GM12891 (cell line): ENCODE measurements around the gene PNLIPRP1. TPM values are rescaled to one million over a fixed set of nuclear protein-coding genes. Genes with fewer than 3 reads are reported as not detected.

ENCODE experiments used
- DNase-seq: peaks from one replicate; pipeline ENCODE4 v3.0.0; 2011; ENCODE audit warnings: low spot score; ENCODE audit not compliant: insufficient read length
- FAIRE-seq: peaks from 2 replicates; lab custom pipeline; 2011; peaks lifted over from hg19 to GRCh38; lab: Jason Lieb, UNC
- PAX5 ChIP-seq: IDR thresholded peaks from 2 replicates; pipeline ENCODE4 v1.6.1; 2011; ENCODE audit warnings: low read length, moderate library complexity, mild to moderate bottlenecking; ENCODE audit not compliant: insufficient read depth, severe bottlenecking
- POLR2A ChIP-seq: IDR thresholded peaks from 2 replicates; pipeline ENCODE4 v1.6.1; 2011; ENCODE audit warnings: low read depth, low read length, control low read depth
- POLR2AphosphoS5 ChIP-seq: IDR thresholded peaks from 2 replicates; pipeline ENCODE4 v1.6.1; 2011; ENCODE audit warnings: low read depth, low read length, control low read depth
- POU2F2 ChIP-seq: IDR thresholded peaks from 2 replicates; pipeline ENCODE4 v1.6.1; 2011; ENCODE audit warnings: low read depth, mild to moderate bottlenecking, control low read depth, low read length, moderate library complexity
- SPI1 ChIP-seq: IDR thresholded peaks from 2 replicates; pipeline ENCODE4 v1.6.1; 2011; ENCODE audit warnings: low read depth, low read length, control low read depth
- TAF1 ChIP-seq: IDR thresholded peaks from 2 replicates; pipeline ENCODE4 v1.6.1; 2011; ENCODE audit warnings: low read depth, low read length, control low read depth
- polyA plus RNA-seq: library from polyadenylated mRNA; unstranded; fragments of >200 nt; gene quantifications from one replicate; pipeline ENCODE4 v1.2.1, GENCODE V29; 2012; ENCODE audit warnings: low read depth, missing spikeins, inconsistent platforms; ENCODE audit not compliant: missing spikeins

PNLIPRP1 gene
- not detected for polyA plus RNA-seq

- no peak for TF ChIP-seq POU2F2
- no peak for TF ChIP-seq TAF1
- TF ChIP-seq POLR2AphosphoS5, result no peak
- no peak for TF ChIP-seq SPI1
- no peak for TF ChIP-seq POLR2A
- no peak for TF ChIP-seq PAX5
- DNase-seq (no peak), FAIRE-seq (no peak)
These were observed at the start of gene PNLIPRP1 for GRCh38 chr10:116590590-116591444. Gene PNLIPRP1 (plus strand): TSS chr10:116590959. CDS start chr10:116591130, 171 bp downstream.

DNA sequence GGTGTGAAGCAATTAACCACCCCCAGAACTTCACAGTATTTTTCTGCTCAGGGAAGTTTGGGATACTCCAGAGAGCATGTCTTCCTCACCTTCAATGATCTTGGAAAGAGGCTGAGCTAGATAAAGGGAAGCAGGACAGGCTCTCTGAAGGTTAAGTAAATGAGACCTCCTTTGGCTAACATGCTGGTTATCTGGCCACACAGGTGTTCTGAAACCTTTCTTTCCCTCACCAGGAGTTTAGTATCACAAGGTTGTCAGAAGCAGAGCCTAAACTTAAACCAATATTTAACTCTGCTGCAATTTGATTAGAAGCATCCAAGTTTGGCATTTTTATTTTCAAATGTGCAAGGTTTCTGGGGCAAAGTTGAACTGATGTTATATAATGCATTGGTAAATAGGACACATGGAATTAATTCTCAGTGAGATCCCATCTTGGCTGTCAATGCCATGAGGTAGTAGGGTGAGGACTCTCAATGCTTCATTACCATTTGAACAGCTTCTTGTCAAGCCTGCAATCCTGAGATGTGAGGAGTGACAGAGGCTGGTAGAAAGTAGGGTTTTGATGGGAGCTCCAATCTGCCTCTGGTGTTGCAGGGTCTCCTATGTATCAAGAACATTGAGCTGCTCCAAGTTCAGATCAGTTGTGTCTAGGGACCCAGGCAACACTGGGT lies 48.6 kb upstream of the PNLIPRP1 start:
- FAIRE-seq (no peak), DNase-seq (no peak)
- no peak for TF ChIP-seq POU2F2
- no peak for TF ChIP-seq PAX5
- no peak for TF ChIP-seq POLR2A
- no peak for TF ChIP-seq TAF1
- TF ChIP-seq POLR2AphosphoS5, result no peak
- TF ChIP-seq SPI1, result no peak

DNA sequence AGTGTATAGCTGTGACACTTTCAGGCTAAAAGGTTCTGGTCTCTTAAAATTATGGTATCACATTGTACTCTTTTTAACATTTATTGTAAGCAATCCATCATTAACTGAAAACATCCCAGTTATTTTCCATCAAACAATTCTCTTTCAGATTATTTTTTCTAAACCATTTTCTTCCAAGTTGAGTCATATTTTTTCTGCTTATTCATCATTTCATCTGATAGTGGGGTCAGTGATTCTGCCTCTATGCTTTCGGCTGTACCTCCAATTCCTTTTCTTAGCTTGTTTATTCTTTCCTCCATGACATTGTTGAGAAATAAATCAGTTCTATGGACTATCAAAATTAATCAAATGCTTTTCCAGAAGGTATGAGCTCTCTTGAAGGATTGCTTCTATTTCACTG lies 45.6 kb upstream of the PNLIPRP1 start:
- DNase-seq (no peak), FAIRE-seq (no peak)
- TF ChIP-seq PAX5, result no peak
- TF ChIP-seq POU2F2, result no peak
- TF ChIP-seq SPI1, result no peak
- no peak for TF ChIP-seq POLR2AphosphoS5
- TF ChIP-seq POLR2A, result no peak
- TF ChIP-seq TAF1, result no peak

GRCh38 chr10:116545756-116546155 lies 45.0 kb upstream of the PNLIPRP1 start, which contains the start of gene PNLIP:
Gene PNLIP (plus strand): TSS chr10:116545931. CDS start chr10:116546093, 162 bp downstream.
- DNase-seq, result no peak
- TF ChIP-seq POLR2AphosphoS5 (no peak), TAF1 (no peak), SPI1 (no peak), POLR2A (no peak), PAX5 (no peak), POU2F2 (no peak)
- FAIRE-seq, result no peak

GRCh38 chr10:116548301-116548700 lies 42.5 kb upstream of the PNLIPRP1 start:
- FAIRE-seq (no peak), DNase-seq (no peak)
- TF ChIP-seq POLR2AphosphoS5, result no peak
- TF ChIP-seq POLR2A, result no peak
- TF ChIP-seq POU2F2, result no peak
- no peak for TF ChIP-seq TAF1
- TF ChIP-seq SPI1, result no peak

- no peak for TF ChIP-seq SPI1
- TF ChIP-seq POLR2AphosphoS5, result no peak
- TF ChIP-seq POU2F2, result no peak
- TF ChIP-seq POLR2A, result no peak
- no peak for TF ChIP-seq TAF1
- TF ChIP-seq PAX5, result no peak
- FAIRE-seq (no peak), DNase-seq (no peak)
These were observed 37.3 kb upstream of the PNLIPRP1 start for GRCh38 chr10:116553378-116553980.

- FAIRE-seq (no peak), DNase-seq (no peak)
- no peak for TF ChIP-seq POLR2A
- TF ChIP-seq TAF1, result no peak
- no peak for TF ChIP-seq POLR2AphosphoS5
- no peak for TF ChIP-seq SPI1
- TF ChIP-seq POU2F2, result no peak
- TF ChIP-seq PAX5, result no peak
These were observed 36.1 kb upstream of the PNLIPRP1 start for GRCh38 chr10:116554628-116555027.

DNA sequence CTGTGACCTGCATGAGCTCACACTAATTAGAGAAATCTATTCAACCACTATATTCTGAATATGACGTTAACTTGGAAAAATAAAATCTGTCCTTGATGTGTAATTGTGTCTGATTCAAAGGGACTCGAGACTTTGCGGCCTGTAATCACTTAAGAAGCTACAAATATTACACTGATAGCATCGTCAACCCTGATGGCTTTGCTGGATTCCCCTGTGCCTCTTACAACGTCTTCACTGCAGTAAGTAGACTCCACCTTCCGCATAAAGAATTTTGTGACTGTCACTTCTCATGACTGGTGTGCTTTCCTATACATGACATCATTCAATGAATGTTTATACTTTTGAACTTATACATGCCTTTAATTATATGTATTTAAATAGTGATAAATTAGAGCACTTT lies 34.9 kb upstream of the PNLIPRP1 start:
- DNase-seq, result no peak
- no peak for TF ChIP-seq POLR2AphosphoS5
- no peak for TF ChIP-seq PAX5
- no peak for TF ChIP-seq POU2F2
- TF ChIP-seq SPI1, result no peak
- no peak for FAIRE-seq

DNA sequence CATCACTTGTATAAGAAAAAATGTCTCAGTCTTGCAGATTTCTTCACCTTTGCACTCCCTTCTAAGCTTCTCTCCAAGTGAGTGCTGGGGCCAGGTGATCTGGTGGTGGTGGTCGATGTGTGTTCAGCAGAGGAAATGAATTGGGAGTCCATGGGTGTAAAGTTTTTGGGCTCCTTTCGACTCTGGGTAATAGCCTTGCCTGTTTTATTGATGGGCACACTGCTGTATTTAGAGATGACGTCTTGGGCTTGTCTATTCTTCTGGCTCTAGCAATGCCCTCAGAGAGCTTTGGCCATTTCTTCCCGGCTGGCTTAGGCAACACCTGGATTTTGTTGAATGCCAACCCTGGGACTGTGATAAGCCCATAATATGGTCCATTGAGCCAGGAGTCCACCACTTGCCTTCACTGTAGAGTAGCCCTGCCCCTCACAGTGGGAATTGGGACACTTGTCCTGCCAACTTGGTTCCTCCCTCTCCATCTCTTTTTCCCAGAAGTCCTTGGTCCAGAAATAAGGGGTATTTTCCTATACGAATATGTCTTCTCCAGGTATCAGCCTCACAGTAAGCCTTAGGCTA lies 33.4 kb upstream of the PNLIPRP1 start:
- DNase-seq, result no peak
- FAIRE-seq, result no peak
- TF ChIP-seq TAF1 (no peak), POLR2A (no peak), POU2F2 (no peak), POLR2AphosphoS5 (no peak), SPI1 (no peak), PAX5 (no peak)

DNA sequence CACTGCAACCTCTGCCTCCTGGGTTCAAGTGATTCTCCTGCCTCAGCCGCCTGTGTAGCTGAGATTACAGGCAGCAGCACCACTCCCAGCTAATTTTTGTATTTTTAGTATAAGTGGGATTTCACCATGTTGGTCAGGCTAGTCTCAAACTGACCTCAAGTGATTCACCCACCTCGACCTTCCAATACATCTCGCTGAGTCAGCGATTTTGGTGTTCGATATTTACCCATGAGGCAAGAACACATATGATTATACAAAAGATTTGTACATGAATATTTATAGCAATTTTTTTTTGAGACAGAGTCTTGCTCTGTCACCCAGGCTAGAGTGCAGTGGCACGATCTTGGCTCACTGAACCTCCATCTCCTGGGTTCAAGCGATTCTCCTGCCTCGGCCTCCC lies 25.2 kb upstream of the PNLIPRP1 start:
- FAIRE-seq, result no peak
- TF ChIP-seq POLR2AphosphoS5 (no peak), POU2F2 (no peak), PAX5 (no peak), SPI1 (no peak), TAF1 (no peak), POLR2A (no peak)
- DNase-seq, result no peak
